ENCODE measurements around the gene NUP88.
A peak's percentile ranks its signal among the peaks of the same experiment; 100 is the strongest.

The NUP88 gene

DNA sequence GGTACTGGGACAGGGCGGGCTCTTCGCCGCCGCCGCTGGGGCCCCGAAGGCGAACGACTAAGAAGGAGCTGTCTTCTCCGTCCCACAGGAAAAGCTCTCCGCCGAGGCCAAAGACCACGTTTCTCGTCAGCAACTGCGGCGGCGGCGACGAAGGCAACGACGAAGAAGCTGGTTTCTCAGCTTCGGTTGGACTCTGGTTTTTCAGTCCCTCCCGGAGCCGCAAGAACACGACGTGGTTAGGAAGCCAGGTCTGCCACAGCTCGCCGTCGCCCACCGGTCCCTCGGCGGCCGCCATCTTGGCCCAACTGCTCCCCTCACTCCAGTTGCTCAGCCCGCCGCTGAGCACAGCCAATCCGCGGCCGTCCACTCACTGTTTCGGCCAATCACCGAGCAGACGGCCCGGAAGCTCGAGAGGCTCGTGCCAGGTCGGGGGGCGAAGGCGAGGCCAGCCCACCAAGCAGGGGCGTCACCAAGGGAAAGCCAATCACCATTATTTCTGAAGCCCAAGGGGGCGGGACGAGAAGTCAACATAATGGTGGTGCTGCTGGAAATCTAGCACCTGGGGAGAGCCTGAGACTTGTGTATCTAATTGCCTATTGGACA lies at the start of gene NUP88:
TSS of gene NUP88 (minus strand) at position 307 of the 603 bp plus-strand sequence. CDS start at position 295, 12 bp downstream.
- H3K4me3 ChIP-seq (ENCODE audit: control insufficient read depth, low read depth, low read length) = peak within 1 kb of the TSS; percentile 83
- peak; percentile 83 for DNase-seq (ENCODE audit: low read depth)
- no peak for TF ChIP-seq CTCF (IDR thresholded peaks at IDR 0.05; ENCODE audit: control insufficient read depth, insufficient read depth, low read depth, low read length, missing control alignments)

DNA sequence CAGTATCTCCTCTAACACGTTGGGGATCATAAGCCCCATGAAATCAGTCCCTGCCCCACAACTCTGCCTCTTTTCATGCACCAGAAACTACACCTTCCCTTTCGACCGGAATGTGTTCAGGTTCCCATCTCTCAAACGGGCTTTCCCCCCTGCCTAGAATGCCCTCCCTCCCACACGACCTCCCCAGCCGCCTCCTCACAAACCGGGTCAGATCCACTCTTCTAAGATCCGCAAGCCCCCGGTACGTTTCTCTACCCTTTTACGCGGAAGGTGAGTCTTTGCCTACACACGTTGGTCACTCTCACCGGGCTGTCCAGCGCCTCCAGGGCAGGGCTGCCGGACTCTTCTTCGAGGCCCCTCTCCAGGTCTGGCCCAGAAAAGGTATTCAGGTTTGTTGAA lies 48.6 kb upstream of the NUP88 start:
- no peak for TF ChIP-seq CTCF (IDR thresholded peaks at IDR 0.05; ENCODE audit: control insufficient read depth, insufficient read depth, low read depth, low read length, missing control alignments)
- no peak for DNase-seq (ENCODE audit: low read depth)
- H3K4me3 ChIP-seq (ENCODE audit: control insufficient read depth, low read depth, low read length) = peak overlapping the region; percentile 89

GRCh38 chr17:5467416-5467815 lies 48.0 kb upstream of the NUP88 start:
- no peak for DNase-seq (ENCODE audit: low read depth)
- H3K4me3 ChIP-seq (ENCODE audit: control insufficient read depth, low read depth, low read length) = peak overlapping the region; percentile 89
- no peak for TF ChIP-seq CTCF (IDR thresholded peaks at IDR 0.05; ENCODE audit: control insufficient read depth, insufficient read depth, low read depth, low read length, missing control alignments)

DNA sequence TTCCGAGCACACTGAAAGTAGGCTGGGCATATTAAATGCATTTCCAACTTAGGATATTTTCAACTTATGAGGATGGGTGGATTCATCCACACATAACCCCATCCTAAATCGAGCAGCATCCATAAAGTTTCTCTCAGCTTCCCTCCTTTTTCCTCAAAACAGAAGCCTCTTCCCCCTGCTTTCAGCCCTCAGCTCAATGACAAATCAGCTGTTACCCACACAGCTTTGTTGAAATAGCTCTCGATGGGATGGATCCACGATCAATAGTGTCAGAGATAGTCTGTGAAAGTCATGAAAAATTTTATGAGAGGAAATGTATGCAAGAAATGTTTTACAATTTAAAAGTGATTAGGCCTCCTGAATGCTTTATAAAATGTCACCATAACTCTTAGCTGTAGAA lies 46.8 kb upstream of the NUP88 start:
- TF ChIP-seq CTCF (IDR thresholded peaks at IDR 0.05; ENCODE audit: control insufficient read depth, insufficient read depth, low read depth, low read length, missing control alignments) = no peak
- H3K4me3 ChIP-seq (ENCODE audit: control insufficient read depth, low read depth, low read length) = no peak overlapping the region
- DNase-seq (ENCODE audit: low read depth) = no peak

DNA sequence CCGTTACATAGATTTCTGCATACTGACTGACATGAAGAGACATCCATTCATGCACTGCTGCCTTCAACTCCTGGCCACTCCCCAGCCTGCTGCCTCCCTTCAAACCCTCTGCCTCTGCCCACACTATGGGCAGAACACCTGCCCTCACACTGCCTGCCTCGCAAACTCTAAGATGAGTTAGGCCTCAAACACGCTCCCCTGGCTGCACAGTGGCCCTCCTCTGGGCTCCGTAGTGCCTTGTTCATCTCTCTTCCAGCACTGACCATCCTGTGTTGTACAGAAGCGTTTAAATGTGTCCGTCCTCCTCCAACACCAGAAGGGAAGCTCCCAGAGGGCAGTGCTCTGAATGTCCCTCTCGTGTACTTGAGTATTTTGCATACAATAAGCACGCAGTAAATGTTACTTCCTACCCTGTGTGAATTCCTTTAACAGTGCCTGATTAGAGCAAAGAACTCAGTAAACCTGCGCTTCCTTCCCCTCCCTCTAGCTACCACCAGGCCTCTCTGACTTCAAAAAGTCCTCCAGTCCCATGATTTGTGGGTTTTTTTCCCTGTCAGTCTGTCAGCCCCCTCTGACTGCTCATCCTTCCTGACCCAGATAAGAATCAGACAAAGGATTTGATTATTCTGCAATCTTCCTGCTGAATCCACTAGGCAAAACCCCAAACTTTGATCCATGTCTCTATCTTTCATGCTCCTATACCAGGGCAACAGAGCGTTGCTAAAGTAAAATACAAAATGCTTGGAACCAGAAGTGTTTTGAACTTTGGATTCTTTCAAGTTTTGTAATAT lies 45.5 kb upstream of the NUP88 start:
- no peak for DNase-seq (ENCODE audit: low read depth)
- no peak for TF ChIP-seq CTCF (IDR thresholded peaks at IDR 0.05; ENCODE audit: control insufficient read depth, insufficient read depth, low read depth, low read length, missing control alignments)
- H3K4me3 ChIP-seq (ENCODE audit: control insufficient read depth, low read depth, low read length) = no peak overlapping the region

DNA sequence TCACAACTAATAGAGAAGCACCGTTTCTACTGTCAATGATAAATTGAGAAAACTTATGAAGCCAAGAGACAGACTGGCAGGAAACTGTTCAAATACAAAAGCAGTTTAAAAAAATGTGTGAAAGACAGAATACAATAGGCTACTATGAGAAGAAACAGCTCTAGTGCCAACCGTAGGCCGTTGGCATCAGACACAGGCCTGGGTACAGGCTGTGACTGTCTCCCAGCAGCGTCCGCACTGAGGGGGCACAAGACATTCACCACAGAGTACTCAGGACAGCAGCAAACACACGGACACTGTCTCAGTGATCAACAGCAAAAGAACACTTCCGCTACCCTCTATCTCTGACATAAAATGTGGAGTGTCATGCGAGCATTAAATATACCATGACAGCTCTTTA lies 27.3 kb upstream of the NUP88 start:
- no peak overlapping the region for H3K4me3 ChIP-seq (ENCODE audit: control insufficient read depth, low read depth, low read length)
- no peak for DNase-seq (ENCODE audit: low read depth)
- TF ChIP-seq CTCF (IDR thresholded peaks at IDR 0.05; ENCODE audit: control insufficient read depth, insufficient read depth, low read depth, low read length, missing control alignments) = no peak
